Measurements from ENCODE around the gene CDK6.

CDK6 gene

DNA sequence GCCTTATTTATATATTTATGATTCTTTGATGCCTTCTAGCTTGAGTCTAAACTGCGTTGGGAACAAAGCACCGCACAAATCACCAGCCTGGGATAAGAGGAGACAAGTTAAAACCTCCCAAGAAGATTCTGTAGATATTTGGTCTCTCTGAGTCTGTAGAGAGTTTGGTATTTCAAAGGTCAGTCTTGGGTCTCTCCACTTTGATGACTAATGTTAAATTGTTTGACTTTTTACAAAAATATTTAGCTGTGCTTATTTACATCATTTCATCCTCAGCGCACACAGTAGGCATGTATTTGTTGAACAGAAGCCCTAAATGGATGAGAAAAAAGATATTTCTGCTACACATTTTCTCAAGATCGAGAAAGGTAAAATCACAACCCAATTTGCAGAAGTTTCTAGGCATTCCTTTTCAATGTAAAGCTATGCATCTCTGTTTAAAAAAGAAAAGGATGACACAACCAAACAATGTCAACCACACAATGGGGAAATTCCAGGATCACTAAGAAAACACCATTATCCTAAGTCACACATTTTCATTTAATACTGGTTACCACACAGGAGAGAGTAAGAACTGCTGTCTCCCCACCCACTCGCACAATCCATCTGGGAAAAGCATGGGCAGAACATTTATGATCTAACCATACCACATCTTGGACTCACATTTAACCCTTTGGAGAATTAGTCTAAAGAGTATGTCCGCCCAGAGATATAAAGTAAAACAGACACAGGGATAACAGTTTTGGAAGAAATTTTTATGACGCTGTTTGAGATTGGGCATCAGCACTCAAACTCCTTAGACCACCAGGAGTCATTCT, 4.4 kb downstream of the CDK6 start:
- TF ChIP-seq, protein P1, sequence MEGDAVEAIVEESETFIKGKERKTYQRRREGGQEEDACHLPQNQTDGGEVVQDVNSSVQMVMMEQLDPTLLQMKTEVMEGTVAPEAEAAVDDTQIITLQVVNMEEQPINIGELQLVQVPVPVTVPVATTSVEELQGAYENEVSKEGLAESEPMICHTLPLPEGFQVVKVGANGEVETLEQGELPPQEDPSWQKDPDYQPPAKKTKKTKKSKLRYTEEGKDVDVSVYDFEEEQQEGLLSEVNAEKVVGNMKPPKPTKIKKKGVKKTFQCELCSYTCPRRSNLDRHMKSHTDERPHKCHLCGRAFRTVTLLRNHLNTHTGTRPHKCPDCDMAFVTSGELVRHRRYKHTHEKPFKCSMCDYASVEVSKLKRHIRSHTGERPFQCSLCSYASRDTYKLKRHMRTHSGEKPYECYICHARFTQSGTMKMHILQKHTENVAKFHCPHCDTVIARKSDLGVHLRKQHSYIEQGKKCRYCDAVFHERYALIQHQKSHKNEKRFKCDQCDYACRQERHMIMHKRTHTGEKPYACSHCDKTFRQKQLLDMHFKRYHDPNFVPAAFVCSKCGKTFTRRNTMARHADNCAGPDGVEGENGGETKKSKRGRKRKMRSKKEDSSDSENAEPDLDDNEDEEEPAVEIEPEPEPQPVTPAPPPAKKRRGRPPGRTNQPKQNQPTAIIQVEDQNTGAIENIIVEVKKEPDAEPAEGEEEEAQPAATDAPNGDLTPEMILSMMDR (IDR thresholded peaks at IDR 0.05), result no peak

DNA sequence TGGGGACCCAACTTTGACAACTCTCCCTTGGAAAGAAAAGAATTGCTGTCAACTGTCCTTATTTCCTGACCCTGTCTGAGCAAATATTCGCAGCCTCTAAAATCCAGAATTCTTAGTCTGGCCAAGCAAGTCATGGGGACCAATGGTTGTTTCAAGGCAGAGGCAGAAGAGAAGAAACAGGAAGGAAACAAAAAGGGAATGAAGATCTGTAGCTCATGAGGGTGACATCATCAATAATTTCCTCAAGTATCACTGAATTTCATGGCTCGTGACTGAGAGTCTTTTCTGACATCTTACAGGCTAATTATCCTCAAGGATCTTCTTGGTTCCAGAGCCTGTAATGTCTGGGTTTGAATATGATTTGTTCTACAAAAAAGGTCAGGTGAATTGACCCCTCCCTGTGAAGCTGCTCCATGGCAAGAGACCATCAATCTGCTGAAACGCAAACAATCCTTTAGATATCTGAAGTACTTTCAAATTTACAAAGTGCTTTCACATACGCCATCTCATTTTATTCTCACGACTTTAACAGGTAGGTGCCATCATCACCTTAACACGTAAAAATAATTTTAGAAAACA, 5.8 kb downstream of the CDK6 start:
- TF ChIP-seq, protein P1 (IDR thresholded peaks at IDR 0.05), result no peak

DNA sequence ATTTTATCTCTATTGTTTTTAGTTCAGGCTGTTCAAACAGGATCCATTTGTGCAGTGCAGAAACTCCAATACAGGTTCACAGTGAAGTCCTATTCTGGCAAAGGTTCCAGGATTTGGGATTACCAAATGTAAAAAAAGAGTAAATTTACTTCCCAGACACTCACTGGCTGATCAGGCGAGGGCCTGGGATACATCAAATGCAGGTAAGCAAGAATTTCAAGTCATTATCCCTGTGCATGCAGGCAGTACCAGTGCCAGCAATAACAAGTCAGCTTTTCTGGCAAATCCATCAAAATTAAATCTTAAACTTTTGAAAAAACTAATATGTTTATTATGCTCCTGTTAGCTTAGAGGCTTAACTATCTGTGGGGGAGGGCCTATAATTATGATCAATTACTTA, 6.3 kb downstream of the CDK6 start:
- TF ChIP-seq, protein P1 (IDR thresholded peaks at IDR 0.05), result no peak

DNA sequence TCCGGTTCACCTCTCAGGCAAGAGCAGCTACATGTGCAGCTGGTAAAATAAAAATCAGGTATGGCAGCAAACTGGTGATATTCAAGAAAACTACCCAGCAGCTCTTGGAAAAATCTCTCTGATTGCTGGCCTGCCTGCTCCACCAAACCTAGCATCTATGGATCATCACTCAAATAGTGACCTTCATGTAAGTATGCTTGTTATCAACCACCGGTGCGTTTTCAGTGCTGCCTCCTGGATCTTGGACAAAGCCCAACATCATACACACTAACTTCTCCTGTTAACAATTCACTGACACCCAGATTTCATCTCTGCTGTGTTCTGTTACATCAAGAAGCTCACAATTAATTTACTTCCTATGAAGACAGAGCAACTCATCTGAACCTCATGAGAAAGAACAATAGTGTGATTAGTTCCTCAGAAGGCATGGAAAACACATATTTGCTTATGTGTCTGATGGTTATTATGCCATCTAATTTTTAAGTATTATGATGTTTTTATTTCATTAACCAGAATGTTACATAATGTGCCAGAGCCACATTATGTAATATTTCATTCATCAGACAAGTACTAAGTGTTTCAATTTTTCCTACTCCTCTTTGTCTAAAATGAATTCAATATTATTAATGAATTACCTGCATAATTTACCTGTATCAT, 8.8 kb downstream of the CDK6 start:
- TF ChIP-seq, protein P1 (IDR thresholded peaks at IDR 0.05), result no peak

DNA sequence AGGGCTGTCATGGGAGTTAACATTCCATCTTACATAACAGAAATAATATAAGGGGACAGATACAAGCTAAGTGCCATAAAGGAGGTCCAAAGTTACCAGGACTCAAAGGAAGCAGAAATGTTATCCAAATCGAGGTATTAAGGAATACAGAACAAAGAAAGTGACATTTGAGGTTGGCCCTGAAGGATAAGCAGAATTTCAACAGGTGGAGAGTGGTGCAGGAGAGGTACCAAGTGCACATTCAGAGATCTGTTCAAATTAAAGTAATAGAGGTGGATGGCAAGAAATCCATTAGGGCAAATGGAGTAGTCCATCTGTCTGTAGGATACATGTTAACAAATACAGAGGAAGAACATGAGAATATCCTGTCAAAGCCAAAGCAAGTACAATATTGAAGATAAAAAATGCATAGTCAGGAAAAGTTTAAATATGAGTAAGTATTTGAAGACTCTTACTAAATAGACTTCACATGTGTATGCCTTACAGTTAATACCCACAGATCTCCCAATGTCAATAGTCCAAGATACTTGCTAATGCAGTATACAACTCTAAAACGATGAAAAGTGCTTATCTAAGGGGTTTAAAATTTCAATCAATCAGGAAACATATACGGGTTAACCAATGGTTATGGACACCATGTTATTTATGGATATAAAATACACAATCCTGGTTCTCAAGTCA, 10.0 kb downstream of the CDK6 start:
- TF ChIP-seq, protein P1 (IDR thresholded peaks at IDR 0.05), result no peak

DNA sequence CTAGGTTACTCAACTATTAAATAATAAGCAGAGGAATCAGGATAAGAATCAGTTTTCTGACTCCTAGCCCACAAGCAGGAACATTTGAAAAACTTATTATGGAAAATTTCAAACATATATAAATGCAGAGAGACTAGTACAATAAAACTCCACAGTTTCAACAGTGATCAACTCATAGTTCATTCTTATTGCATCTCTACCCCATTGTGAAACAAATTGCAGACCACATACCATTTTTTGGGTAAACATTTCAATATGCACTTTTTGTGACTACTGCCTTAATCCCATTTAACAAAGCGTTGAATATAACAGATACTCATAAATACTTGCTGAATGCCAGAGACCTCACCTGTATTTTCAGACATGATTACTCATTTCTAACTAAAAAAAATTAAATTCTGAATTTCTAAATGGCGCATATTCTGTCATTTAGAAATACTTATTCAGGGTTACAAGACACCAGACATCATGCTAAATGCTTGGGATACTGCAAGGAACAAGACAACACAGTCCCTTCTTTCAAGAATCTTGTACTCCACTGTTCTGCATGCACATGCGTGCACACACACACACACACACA, 11.4 kb downstream of the CDK6 start:
- TF ChIP-seq, protein P1 (IDR thresholded peaks at IDR 0.05), result no peak

DNA sequence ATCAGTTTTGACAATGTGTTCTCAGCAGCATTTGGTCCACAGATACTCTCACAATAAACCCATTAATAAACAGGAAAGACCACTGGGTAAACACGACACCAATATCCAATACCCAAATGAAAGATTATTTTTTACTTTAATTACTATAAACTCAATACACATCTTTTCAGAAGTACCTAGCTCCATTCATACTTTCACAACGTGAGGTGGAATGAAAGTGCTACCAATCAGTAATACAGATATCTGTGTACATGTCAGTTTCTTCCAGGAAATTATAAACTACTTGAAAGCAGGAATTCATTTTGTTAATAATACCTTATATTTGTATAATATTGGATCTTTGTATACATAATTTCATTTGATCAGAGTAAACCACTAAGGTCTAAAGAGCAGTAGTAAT, 11.9 kb downstream of the CDK6 start:
- TF ChIP-seq, protein P1 (IDR thresholded peaks at IDR 0.05), result no peak

Measured in LNCAP (cell line).